ENCODE results near the gene ZNF74.
A peak's percentile ranks its signal among the peaks of the same experiment; 100 is the strongest.

Gene ZNF74

DNA sequence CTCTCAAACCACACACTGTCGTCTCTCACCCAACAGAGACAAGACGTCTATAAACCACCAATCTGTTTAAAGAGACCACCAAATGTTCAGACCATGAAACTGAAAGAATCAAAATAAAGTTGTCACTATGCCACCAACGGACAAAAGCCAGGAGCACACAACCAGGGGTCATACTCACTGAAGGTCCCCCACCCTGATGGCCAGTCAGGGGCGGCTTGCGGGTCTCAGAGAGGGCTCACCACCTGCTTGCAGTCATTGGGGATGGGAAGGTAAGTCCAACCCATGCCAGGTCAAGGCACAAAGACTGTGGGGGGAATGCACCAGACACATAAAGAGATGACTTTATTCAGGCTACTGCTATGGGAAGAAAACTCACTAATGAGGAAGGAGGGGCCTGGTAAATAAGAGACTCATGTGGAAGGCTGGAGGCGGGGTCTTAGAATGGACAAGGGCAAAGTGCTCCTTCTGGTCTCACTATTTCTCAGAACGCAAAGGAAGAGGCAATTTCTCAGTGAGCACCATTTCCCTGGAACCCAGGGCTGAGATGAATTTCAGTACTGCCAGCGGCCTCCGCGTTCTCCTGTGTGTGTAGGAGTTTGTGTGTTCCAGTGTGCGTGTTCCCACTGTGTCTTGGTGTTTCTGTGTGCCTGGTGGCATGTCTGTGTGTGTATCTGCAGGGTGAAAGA lies 26.3 kb downstream of the ZNF74 start:
- no peak for DNase-seq (ENCODE audit: low spot score)

DNA sequence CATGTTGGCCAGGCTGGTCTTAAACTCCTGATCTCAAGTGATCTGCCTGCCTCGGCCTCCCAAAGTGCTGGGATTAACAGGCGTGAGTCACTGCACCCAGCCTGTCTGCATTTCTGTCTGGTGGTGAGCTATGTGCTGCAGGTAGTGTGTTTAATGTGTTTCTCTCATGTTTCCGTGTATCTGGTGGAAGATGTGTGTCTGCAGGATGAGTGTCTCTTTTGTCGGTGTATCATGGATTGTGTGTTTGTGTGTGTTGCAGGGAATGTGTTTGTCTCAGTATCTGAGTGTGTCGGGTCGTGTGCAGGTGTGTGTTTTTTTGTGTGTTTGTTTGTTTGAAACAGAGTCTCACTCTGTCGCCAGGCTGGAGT lies 27.5 kb downstream of the ZNF74 start:
- no peak for DNase-seq (ENCODE audit: low spot score)

DNA sequence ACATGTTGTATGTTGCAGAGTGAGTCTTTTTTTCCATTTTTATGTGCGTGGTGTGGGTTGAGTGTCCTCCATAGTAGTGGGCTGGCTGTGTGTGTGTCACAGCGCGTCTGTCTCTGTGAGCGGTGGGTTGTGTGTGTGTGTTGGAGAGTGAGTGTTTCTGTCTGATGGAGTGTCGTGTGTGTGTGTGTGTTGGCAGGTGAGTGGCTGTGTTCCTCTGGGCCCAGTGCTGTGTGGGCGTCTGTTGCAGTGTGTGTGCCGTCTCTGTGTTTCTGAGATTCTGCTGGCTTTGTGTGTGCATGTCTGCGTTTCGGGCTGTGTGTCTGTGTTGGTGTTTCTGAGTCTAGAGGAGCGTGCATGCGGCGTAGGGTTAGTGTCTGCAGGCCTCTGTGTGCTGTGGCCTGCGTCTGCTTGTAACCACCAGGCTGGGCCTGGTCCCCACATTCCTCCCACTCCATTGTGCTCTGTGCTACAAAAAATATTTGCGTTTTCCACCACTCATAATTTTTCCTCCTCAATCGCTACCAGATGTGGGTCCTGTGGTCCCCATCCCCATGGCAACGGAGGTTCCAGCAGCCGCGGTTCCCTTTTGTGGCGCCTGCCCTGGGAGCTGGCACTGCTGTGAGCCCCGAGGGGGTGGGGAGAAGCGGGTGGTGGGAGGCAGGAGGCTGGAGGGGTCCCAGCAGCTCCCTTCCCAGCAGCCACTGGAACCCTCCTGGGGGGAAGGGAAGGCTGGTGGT lies 28.5 kb downstream of the ZNF74 start:
- no peak for DNase-seq (ENCODE audit: low spot score)

DNA sequence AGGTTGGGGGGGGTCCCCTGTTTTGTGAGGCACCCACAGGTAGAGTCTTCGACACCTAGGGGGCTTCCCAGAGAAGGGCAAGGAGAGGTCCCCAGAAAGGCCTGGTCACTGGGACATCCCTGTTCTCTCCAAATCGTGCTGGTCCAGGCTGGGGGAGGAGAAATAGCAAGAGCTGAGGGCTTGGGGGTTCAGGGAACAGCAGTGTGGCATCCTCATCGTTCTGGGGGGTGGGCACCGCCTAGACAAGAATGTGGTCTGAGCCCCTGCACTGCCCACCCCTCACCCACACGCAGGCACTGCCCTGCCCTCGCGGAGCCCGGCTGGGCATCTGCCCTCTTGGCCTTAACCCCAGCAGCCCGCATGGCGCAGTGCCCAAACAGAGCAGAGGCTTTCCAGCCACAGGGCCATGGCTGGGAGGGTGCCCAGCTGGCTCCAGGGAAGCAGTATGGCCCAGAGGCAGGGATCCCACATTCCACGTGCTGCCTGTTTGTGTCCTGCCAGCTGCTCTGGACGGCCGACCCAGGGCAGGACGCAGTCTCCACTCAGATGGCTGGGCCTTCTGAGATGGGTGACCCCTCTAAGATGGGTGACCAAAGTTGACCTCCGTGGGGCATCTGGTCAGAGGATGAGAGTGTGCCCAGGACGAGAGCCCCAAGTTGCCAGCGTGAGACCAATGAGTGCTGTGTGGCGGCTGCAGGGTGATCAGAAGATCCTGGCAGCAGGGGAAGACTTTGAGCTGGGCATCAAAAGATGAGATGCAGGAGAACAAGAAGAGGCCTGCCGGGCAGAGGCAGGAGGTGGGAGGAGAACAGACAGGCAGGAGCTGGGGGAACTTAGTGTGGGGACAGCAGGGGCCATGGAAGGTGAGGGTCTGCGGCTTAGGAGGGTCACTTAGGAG lies 29.3 kb downstream of the ZNF74 start:
- no peak for DNase-seq (ENCODE audit: low spot score)

DNA sequence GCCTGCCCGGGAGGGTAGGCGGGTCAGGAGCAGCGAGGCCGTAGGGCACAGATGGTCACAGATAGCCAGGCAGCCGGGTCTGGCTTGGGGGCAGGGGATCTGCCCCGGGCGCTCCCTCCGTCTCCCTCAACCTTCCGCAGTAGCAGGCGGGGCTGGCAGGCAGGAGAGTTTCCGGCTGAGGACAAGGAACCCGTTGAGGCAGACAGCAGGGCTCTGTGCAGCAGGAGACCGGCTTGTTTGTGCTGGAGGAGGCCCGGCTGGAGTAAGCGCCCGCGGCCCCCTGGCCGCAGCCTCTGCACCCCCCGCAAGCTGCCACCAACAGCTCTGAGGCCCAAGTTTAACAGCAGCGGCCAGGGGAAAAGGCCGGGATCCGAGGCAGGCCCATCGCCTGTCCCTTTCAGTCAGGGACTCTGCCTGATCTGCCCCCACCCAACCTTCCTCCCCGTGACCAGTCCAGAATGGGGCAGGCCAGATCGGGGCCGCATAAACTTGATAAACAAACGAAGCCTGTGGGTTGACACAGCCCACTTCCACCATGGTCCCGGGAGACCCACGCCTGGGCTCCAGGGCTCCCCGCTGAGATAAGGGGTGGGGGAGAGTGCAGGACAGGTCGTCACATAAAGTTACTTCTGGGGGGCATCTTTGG lies 30.1 kb downstream of the ZNF74 start:
- no peak for DNase-seq (ENCODE audit: low spot score)

DNA sequence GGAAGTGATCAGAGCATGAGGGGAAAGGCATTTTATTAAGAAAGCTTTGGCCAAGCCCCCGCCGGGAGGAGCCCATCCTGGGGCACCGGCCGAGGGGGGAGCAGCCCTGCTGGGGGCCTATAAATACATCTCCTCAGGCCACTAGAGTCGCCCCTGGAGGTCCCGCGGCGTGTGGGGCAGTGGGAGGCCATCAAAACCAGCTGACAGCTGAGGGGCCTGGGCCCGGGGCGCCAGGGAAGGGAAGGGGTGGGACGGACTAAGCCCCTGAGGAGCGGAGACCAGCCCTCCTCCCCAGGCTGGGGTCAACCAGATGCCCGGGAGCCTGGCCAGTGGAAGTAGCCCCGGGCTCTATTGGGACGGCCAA lies 30.6 kb downstream of the ZNF74 start:
- no peak for DNase-seq (ENCODE audit: low spot score)

DNA sequence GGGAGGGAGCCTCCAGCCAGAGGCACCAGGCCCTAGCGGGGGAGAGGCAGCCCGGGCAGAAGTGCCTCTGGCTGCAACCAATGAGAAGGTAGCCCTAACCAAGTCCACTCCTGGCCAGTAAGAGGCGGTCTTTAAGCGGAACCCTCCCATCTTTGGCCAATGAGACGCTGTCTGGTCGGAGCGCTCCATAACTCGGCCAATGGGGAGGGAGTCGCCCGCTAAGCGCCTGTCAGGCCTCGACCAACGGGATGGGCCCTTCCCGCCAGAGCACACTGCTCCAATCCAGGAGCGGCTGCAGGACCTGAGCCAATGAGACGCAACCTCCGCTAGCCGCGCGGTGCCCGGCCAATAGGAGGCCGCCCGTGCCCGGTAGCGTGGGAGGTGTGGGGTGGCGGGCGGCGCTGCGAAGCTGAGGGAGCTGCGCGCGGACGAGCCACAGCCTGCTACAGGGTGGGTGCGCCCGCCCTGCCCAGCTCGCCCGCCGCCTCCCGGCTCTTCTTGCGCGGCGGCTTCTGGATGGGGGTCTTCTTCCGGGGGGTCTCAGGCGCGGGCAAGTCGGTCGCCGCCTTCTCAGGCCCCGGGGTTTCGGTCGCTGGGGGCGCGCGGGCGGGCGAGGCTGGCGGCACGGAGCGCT lies 31.1 kb downstream of the ZNF74 start:
- DNase-seq (ENCODE audit: low spot score) = no peak

DNA sequence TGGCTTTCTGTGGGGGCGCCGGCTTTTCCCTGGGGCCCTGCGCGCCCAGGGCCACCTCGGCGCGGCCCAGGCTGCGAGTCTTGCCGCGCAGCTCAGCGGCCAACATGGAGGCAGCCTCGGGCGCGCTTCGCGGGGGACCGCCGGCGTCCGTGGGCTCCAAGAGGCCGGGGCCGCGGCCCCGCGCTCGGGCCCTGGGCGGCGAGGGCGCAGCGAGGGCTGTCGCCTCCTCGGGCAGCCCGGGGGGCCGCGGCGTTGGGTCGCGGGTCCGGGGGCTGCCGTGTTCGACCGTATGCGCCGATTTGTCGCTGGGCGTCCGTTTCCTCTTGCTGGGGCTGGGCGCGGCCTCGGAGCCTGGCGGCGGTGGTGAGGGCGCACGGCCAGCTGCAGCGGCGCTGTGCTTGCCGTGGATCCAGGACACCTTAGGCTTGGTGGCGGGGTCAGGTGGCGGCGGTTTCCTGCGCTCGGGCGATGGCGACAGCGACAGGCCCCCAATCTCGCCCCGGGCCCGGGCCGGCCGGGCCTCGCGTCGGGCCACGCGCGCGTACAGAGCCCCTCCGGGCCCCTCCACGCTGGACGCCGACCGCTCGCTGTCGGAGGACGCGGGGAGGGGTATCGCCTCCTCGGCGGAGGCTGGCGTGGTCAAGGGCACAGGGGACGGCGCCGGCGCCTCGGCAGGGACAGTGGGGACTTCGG lies 31.8 kb downstream of the ZNF74 start:
- DNase-seq (ENCODE audit: low spot score) = no peak

DNA sequence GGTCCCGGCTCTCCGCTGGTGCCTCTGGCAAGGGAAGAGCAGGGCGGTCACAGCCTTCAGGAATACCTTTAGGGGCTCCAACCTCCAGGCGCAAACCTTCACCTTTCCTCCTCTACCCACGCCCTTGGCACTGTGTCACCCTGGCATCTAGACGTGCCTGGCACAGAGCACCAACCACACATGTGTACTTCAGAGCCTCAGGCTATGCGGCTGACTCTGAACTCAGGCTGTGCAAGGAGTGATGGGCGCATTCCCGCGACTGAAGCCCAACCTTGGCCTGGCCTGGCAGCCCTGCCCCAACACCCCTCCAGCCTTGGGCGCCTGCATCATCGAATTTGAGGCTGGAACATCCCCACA lies 32.3 kb downstream of the ZNF74 start:
- DNase-seq (ENCODE audit: low spot score) = no peak

DNA sequence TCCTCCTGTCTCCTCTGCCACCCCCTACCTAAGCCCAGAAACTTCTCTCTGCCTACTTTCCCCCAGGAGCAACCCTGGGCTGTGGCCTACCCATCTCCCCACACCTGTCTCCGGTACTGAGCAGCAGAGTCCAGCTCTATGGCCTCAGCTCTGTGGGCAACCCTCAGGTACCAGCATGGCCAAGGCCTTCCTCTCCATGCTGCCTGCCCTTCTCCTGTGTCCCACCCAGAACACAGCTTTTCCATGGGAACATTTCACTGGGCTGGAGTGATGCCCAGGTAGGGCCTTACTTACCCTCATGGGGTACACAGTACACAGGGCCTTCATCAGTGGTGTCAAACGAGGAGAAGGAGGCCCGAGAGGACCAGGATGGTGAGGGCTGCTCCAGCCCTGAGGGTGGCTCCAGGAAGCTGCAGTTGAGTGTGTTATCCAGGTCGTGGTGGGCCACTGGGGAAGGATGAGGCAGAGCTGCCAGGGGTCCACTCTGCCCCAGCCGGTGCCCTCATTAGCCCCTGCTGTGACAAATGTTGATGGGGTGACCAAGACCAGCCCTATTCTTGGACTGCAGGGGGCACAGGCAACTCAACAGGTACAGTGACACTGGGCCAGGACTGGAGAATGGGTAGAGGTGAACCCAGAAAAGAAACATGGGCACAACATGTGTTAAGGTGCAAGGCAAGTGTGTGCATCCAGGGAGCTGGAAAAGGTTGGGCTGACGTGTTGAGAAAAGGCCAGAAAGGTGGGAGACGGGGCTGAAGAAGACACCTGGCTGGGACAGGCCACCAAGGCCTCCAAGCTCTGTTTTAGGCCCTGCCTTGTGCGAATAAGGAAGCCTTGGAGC lies 33.4 kb downstream of the ZNF74 start:
- DNase-seq (ENCODE audit: low spot score) = no peak

DNA sequence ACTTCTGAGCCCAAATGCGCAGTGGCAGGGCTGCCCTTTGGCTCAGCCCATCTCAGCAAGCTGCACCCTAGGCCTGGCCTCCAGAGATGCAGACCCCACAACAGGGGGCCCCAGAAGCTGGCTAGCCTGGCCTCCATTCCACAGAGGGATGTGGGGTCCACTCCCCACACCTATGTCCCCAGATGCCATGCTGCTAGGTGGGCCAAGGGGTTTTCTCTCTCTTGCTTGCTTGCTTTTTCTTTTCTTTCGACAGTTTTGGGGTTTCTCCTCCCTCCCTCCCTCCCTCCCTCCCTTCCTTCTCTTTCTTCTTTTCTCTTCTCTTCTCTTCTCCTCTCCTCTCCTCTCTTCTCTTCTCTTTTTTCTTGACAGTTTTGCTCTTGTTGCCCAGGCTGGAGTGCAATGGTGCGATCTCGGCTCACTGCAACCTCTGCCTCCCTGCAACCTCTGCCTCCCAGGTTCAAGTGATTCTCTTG lies 34.0 kb downstream of the ZNF74 start:
- DNase-seq (ENCODE audit: low spot score) = no peak

DNA sequence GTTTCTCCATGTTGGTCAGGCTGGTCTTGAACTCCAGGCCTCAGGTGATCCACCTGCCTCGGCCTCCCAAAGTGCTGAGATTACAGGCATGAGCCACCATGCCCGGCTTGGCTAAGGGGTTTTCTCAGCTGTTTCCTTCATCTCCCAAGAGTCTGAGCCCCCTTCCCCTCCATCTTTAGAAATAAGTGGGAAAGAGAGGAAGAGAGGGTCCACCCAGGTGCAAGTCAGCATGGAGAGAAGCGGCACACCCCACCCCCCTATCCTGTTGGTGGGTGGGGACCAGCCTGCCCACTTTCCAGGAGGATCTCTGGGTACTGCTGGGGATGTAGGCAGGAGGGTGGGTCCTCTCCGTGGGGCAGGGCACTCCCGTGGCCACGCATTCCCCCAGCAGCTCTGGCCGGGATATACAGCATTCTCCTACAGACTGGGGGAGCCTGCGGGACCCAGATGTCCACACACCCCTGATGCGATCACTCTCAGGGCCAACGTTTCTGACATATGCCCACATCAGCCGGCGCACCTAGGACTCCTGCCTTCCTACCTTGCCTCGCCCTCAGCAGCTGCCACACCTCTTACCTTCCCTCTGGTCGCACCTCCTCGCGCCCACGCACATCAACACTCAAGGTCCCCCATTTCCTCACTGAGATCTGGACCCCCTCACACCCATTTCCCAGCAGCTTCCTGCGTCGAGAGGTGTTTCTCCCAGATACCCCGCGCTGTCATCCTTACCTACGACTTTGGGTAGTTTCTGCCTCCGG lies 34.7 kb downstream of the ZNF74 start:
- DNase-seq (ENCODE audit: low spot score) = no peak

DNA sequence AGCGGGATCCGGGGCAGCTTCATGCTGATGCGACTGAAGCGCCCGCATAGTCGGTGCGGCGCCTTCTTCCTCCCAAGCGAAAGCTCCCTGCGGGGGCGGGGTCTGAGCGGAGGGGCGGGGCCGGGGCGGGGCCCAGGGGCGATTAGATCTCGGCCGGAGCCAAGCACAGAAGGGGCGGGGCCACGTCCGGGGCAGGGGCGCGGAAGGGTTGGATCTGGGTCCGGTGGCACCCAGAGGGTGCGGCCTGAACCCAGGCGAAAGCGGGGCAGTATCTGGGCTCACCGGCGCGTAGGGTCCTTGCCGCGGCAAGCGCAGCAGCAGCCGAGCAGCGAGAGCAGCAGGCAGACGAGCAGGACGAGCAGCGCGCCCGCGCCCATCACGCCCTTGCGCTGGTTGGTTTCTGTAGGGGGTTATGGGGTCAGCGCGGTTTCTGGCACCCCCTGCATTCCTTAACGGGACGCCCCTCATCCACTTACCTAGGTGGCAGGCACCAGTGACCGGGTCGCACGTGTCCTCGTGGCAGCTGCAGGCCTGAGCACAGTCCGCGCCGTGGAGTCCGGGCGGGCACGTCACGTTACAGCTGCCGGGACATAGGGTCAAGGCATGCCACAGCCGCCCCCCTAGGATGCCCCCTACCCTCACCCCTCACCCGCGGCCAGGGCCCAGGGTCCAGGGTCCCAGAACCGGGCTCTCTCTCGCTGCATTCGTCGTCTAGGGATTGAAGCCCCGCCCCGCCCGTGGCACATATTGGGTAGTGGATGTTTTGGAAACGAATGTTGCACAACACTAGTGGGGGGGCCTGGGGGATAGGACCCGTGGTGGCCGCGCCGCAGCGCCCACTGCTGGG lies 35.5 kb downstream of the ZNF74 start:
- DNase-seq (ENCODE audit: low spot score) = peak; percentile 87

DNA sequence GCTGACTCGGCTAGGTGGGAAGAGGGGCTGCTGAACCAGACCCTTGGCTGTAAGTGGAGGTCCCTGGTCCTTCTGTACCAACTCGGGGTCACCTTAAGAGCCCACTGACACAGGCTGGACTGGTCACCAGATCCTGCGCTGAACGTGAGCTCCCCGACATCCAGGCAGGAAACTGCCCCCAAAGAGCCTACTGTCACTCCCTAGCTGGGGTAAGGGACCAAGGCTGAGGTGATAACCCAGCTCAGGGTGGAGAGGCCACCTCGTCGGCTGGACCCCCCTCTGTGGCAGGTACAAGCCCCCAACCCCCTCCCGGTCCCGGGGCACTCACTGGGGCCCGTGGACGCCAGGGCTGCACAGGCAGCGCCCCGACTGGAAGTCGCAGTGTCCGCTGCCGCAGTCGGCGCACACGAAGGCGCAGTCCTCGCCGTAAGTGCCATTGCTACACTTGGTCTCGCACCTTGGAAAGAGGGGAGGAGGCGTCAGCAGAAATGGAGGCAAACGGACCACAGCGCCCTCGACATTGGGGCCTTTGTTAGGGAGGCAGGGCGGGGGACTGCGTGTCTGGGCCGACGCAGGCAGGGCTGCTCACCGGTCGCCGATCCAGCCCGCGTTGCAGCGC lies 36.3 kb downstream of the ZNF74 start:
- DNase-seq (ENCODE audit: low spot score) = no peak

DNA sequence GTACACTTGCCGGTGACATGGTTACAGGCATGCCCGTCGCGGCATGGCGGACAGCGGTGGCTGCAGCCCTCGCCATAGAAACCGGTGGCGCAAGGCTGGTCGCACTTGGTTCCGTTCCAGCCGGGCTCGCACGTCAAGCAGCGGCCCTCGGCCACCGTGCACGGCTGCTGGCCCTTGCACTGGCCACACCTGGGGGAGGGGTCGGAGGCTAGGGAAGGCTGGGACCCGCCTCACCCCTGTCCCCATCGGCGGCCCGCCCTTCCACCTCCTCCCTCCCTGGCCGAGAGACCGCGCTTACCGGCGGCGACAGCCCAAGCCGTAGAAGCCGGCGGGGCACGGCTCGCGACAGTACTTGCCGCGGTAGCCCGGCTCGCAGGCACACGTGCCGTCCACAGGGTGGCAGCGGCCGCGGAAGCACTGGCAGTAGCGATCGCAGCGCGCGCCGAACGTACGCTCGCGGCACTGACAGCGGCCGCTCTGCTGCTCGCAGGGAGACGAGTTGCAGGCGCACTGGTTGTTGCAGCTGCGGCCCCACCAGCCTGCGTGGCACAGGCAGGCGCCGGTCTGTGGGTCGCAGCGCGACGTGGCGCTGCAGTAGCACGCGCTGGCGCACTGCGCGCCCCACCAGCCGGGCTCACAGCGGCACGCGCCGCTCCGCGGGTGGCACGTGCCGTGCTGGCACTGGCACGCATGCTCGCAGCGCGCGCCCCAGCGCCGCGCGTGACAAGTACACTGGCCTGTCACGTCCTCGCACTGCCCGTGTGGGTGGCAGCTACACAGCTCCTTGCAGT lies 37.0 kb downstream of the ZNF74 start:
- DNase-seq (ENCODE audit: low spot score) = peak; percentile 54

DNA sequence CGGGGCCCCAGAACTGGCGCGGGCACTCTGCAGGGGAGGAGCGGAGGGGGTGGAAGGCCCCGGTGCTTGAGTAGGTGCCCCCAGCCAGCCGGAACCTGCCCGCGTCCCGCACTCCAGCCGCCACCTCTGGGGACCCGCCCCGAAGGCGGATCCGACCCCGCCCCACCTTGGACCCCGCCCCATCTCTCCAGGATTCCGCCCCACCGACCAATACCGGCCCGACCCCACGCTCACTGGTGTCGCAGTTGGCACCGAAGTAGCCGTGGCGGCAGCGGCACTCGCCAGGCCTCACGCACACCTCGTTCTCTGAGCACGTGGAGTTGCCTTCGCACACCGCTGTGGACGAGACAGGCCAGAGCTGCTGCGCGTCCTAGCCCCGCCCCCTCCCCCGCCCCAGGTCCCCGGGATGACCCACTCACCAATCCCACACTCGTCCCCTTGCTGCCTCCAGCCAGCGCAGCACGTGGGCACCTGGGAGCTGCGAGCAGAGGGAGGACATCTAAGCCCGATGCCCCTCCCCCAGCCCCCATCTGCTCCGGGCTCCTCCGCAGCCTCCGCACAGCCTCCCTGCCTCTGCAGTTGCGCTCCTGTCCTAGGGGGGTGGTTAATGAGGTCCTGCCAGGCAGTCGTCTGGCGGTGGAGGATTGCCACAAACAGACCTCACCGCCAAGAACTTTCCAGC lies 37.7 kb downstream of the ZNF74 start:
- DNase-seq (ENCODE audit: low spot score) = no peak

DNA sequence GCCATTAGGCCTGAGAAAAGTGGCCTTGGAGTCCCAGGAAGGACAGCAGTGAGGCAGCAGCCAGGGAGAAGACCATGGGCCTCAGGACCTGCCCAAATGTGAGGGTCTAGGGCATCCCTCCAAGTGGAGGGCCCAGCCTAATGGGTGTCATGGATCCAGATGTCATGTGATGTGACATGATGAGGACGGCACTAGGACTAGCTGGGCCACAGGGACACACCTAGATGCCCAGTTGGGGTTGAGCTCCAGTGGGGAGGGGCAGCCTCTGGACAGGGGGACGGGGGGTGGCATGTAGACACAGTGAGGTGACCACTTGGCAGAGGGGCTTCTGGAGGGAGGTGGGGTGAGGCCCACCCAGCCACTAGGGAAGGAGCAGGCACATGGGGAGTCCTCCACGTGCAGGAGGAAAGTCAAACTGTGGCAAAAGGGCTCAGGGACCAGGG lies 38.3 kb downstream of the ZNF74 start:
- no peak for DNase-seq (ENCODE audit: low spot score)
